Upper lobe of left lung (tissue), 4 donors: ENCODE measurements around the gene BTN3A1.

Experiments used
- EP300 ChIP-seq, 4 donors: sonication (generic); formaldehyde crosslinking; IDR thresholded peaks; one replicate each; pipeline ENCODE4 v1.5.1; 2017; ENCODE audit warnings: antibody characterized with exemption in 4 of 4, control low read depth in 2 of 4
- POLR2A ChIP-seq, 4 donors: fragments of 450-650 bp; IDR thresholded peaks; one replicate each; pipeline ENCODE4 v1.5.1; 2016 to 2017; ENCODE audit warnings: antibody characterized with exemption in 4 of 4, mild to moderate bottlenecking in 2 of 4
- POLR2AphosphoS5 ChIP-seq, 2 donors: sonication (generic); formaldehyde crosslinking; IDR thresholded peaks; one replicate each; pipeline ENCODE4 v1.5.1; 2017; ENCODE audit warnings: antibody characterized with exemption in 2 of 2
- TF ChIP-seq, protein P1 (sequence below), 6 experiments: fragments of 450-650 bp in 4 of 6; fragments of 200-600 bp in 2 of 6; sonication (generic) in 2 of 6; IDR thresholded peaks; one replicate each; pipeline ENCODE4 v1.5.1; 2016 to 2019; ENCODE audit warnings: antibody characterized with exemption in 6 of 6

DNA sequence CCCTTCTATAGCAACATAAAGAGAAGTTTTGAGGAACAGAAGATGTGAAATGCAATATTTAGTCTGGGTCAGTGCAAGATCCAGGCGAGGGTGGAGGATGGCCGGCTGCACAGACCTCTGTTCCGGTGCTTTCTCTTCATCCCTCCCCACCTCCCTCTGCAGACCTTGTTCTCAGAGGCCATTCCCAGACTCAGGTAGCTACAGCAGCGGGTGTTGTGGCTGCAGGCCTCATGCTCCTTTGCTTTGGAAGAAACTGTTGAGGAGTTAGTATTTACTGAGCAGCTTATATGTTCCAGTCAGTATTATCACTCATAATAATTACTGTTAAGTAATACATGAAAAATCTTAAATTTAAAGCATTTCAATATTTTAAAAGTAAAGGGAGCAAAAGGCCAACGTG is 39.9 kb downstream of the BTN3A1 start:
- TF ChIP-seq, protein P1, sequence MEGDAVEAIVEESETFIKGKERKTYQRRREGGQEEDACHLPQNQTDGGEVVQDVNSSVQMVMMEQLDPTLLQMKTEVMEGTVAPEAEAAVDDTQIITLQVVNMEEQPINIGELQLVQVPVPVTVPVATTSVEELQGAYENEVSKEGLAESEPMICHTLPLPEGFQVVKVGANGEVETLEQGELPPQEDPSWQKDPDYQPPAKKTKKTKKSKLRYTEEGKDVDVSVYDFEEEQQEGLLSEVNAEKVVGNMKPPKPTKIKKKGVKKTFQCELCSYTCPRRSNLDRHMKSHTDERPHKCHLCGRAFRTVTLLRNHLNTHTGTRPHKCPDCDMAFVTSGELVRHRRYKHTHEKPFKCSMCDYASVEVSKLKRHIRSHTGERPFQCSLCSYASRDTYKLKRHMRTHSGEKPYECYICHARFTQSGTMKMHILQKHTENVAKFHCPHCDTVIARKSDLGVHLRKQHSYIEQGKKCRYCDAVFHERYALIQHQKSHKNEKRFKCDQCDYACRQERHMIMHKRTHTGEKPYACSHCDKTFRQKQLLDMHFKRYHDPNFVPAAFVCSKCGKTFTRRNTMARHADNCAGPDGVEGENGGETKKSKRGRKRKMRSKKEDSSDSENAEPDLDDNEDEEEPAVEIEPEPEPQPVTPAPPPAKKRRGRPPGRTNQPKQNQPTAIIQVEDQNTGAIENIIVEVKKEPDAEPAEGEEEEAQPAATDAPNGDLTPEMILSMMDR (IDR thresholded peaks at IDR 0.05) = no peak
- TF ChIP-seq EP300 (IDR thresholded peaks at IDR 0.05) (no peak), POLR2A (IDR thresholded peaks at IDR 0.05) (no peak), POLR2AphosphoS5 (IDR thresholded peaks at IDR 0.05) (no peak)
